ENCODE measurements around the gene TMEM218. TPM values are rescaled to one million over a fixed set of nuclear protein-coding genes. Genes with fewer than 3 reads are reported as not detected.

The TMEM218 gene
- total and polyA plus RNA-seq, 8 donors, result 0.87 to 21.1 (median 14.9) TPM

DNA sequence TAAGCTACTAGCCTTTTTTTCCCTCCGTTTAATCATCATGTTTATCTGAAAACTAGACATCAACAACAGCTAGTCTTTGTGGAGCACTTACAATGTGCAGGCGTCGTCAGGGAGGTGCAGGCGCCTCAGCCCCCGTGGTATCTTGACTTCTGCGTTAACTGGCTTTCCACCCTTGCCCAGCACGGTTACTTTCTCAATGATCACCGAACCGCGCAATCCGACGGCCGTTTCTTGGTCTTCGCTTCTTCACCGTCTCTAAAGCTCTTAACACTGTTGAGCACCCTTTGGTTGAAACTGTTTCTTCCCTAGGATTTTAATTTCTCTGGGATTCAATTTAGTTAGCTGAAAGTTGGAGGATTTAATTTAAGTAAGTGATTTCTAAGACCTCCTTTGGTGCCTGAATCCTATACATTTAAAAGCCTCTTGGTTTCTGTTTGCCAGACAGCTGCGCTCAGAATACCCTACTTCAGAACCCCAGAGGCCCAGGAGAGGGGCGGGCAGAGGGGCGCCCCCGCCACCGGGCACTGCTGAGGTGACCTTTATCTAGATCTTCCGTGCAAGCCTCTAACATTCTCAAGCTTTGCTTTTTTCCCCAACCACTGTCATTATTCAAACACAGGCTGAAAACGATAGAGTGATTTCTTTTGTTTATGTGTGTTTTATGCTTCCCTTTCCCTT lies 18.0 kb upstream of the TMEM218 start:
- DNase-seq, result no peak
- peaks cover 0 to under 1% (median under 1%) of the 10 kb centered on the region in 4 donors for H3K4me1 ChIP-seq
- H3K9me3 ChIP-seq, result no peaks in the 10 kb centered on the region
- H3K27me3 ChIP-seq, result peaks cover 0 to 21% (median 10%) of the 10 kb centered on the region in 3 donors
- TF ChIP-seq, protein P1, sequence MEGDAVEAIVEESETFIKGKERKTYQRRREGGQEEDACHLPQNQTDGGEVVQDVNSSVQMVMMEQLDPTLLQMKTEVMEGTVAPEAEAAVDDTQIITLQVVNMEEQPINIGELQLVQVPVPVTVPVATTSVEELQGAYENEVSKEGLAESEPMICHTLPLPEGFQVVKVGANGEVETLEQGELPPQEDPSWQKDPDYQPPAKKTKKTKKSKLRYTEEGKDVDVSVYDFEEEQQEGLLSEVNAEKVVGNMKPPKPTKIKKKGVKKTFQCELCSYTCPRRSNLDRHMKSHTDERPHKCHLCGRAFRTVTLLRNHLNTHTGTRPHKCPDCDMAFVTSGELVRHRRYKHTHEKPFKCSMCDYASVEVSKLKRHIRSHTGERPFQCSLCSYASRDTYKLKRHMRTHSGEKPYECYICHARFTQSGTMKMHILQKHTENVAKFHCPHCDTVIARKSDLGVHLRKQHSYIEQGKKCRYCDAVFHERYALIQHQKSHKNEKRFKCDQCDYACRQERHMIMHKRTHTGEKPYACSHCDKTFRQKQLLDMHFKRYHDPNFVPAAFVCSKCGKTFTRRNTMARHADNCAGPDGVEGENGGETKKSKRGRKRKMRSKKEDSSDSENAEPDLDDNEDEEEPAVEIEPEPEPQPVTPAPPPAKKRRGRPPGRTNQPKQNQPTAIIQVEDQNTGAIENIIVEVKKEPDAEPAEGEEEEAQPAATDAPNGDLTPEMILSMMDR (IDR thresholded peaks at IDR 0.05), result no peak
- TF ChIP-seq POLR2A (IDR thresholded peaks at IDR 0.05) (no peak), POLR2AphosphoS5 (IDR thresholded peaks at IDR 0.05) (no peak), EP300 (IDR thresholded peaks at IDR 0.05) (no peak)
- no peak overlapping the region for H3K4me3 ChIP-seq
- no peaks in the 10 kb centered on the region for H3K36me3 ChIP-seq
- H3K27ac ChIP-seq, result no peak overlapping the region
- WGBS, 5 donors, result 65 to 71% (median 66%) methylated on average over 22 of the region's 22 CpGs
- intact Hi-C loops (cut with DNase I; ENCODE audit: low total_unique reads), result loop anchor here (10.0 kb wide), 1 partner anchor 175 kb away; the partner anchor contains the start of gene CCDC15

DNA sequence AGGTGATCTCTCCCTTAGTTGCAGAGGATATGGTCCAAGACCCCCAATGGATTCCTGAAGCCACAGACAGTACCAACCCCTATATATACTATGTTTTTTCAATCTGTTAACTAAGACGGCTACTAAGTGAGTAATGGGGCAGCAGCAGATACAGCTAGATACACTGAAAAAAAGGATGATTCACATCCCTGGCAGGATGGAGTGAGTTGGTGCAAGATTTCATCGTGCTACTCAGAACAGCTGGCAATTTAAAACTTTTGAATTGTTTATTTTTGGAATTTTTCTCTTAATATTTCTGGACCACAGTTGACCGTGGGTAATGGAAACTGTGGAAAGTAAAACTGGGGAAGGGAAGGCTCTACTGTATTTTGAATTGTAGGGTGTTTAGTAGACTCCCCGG lies 17.0 kb upstream of the TMEM218 start:
- DNase-seq, result no peak
- 59 to 85% (median 75%) methylated on average over 4 of the region's 4 CpGs for WGBS, 5 donors

DNA sequence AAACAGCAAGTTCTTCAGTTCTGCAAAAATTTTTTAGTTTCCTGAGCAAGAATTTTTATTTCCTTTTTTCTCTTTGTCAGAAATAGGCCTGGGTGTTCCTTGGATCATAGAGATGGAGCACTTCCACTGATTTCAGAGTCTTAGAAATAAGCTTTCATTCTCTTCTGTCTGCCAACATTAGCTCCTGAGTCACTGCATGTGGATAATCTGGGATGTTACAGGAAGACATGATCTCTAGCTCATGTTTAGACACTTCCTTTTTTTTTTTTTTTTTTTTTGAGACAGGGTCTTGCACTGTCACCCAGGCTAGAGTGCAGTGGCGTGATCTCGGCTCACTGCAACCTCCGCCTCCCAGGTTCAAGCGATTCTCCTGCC lies 13.2 kb upstream of the TMEM218 start:
- Histone ChIP-seq H3K9me3 (no peaks in the 10 kb centered on the region), H3K27me3 (peaks cover 0 to 12% (median 10%) of the 10 kb centered on the region in 3 donors), H3K4me3 (no peak overlapping the region), H3K4me1 (peaks cover 0 to 12% (median 9%) of the 10 kb centered on the region in 4 donors), H3K27ac (peak overlapping the region in 3 of 5 donors; percentile 40 to 69 (median 52)), H3K36me3 (no peaks in the 10 kb centered on the region)
- intact Hi-C loops (cut with DNase I; ENCODE audit: low total_unique reads), result loop anchor here (10.0 kb wide), 1 partner anchor 170 kb away; the partner anchor contains the start of gene CCDC15
- DNase-seq, result no peak
- 83 to 96% (median 90%) methylated on average over 4 of the region's 4 CpGs for WGBS, 5 donors
- TF ChIP-seq, protein P1 (IDR thresholded peaks at IDR 0.05), result no peak
- TF ChIP-seq EP300 (IDR thresholded peaks at IDR 0.05) (no peak), POLR2A (IDR thresholded peaks at IDR 0.05) (no peak), POLR2AphosphoS5 (IDR thresholded peaks at IDR 0.05) (no peak)

More for the DNA sequence above, 17.0 kb upstream of the TMEM218 start:
- no peaks in the 10 kb centered on the region for H3K9me3 ChIP-seq
- H3K4me3 ChIP-seq, result no peak overlapping the region
- peaks cover 0 to 10% (median 8%) of the 10 kb centered on the region in 4 donors for H3K4me1 ChIP-seq
- peaks cover 0 to 20% (median 10%) of the 10 kb centered on the region in 3 donors for H3K27me3 ChIP-seq
- no peak overlapping the region for H3K27ac ChIP-seq
- no peak for TF ChIP-seq POLR2AphosphoS5 (IDR thresholded peaks at IDR 0.05)
- no peak for TF ChIP-seq POLR2A (IDR thresholded peaks at IDR 0.05)
- no peak for TF ChIP-seq EP300 (IDR thresholded peaks at IDR 0.05)
- TF ChIP-seq, protein P1 (IDR thresholded peaks at IDR 0.05), result no peak
- intact Hi-C loops (cut with DNase I; ENCODE audit: low total_unique reads), result loop anchor here (10.0 kb wide), 1 partner anchor 174 kb away; the partner anchor contains the start of gene CCDC15
- no peaks in the 10 kb centered on the region for H3K36me3 ChIP-seq

DNA sequence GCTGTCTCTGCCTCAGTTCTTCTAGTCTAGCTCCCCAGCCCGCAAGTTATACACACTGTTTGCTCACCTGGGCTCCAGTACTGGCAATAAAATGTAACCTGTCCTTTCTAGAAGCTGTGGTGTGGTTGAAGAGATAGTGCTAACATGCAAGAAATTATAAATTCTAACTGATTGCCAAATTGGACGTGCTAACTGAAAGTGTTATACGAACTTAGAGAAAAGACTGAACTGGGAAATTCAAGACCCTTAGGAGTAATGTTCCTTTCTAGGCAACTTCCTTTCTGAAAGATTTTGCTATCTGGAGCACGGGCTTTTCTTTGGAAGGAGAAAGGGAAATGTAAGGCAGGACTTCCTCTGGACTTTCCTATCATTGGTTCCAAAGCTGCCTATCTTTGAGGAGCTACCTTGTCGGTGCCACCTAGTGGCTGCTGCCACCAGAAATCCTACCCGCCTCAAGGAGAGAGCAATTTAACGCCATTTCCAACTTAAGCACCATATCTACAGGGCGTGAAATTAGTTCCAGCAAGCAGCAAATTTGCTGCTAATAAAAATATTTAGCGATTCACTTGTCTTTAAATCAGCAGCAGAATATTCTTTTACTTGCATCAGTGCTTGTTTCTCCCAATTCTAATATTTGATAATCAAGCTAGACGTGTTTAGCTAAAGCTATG lies 12.7 kb upstream of the TMEM218 start:
- Histone ChIP-seq H3K4me1 (peaks cover 0 to 12% (median 9%) of the 10 kb centered on the region in 4 donors), H3K9me3 (no peaks in the 10 kb centered on the region), H3K27ac (peak overlapping the region; percentile 40 to 80 (median 52)), H3K4me3 (peak overlapping the region in 2 of 4 donors; percentile 9 to 33), H3K36me3 (no peaks in the 10 kb centered on the region), H3K27me3 (peaks cover 0 to 12% (median 10%) of the 10 kb centered on the region in 3 donors)
- DNase-seq, result peak; percentile 67 to 74
- intact Hi-C loops (cut with DNase I; ENCODE audit: low total_unique reads), result loop anchor here (10.0 kb wide), 1 partner anchor 169 kb away; the partner anchor contains the start of gene CCDC15
- whole genome bisulfite sequencing, 5 donors, result 47 to 65% (median 52%) methylated on average over 10 of the region's 10 CpGs
- TF ChIP-seq, protein P1 (IDR thresholded peaks at IDR 0.05), result peak in 5 of 7 experiments; percentile 19 to 65 (median 48)
- no peak for TF ChIP-seq POLR2A (IDR thresholded peaks at IDR 0.05)

All from stomach (tissue), 9 donors.